ENCODE results near the gene KCNAB3. TPM values are rescaled to one million over a fixed set of nuclear protein-coding genes. Genes with fewer than 3 reads are reported as not detected.
A peak's percentile ranks its signal among the peaks of the same experiment; 100 is the strongest.

KCNAB3 gene
- total RNA-seq, 8 experiments from 2014 or later = 0.25 to 17.2 (median 1.9) TPM

DNA sequence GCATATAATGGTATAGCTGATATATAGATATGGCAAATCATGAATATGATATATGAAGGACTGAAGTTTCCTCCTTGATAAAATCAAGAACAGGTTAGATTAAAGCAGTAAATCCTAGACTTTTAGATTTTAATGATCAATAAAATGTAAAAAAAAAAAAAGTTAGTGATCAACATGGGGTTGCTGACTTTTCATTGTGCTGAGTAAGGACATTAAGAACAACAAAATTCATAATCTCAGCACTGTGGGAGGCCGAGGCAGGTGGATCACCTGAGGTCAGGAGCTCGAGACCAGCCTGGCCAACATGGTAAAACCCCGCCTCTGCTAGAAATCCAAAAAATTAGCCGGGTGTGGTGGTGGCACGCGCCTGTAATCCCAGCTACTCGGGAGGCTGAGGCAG, 51.4 kb downstream of the KCNAB3 start:
- no peak for ATAC-seq (replicated peaks in 6 of 8)
- no peak overlapping the region for H3K4me3 ChIP-seq
- WGBS, 10 experiments = 80 to 100% (median 97%) methylated on average over 1 to 7 of the region's 7 CpGs; no CpG with 5 or more reads in 3 of the 10 experiments
- peaks cover 5 to 27% of the 10 kb centered on the region in 2 donors for H3K4me1 ChIP-seq (replicated peaks in 1 of 2)
- in situ Hi-C loops (cut with MboI; ENCODE audit: low pct_unique_long_range_greater_than_20kb in 2 of 9, low sequenced_read_pairs in 9 of 9, unreplicated experiment in 9 of 9) = no loop called here
- no peak overlapping the region for H3K27ac ChIP-seq

DNA sequence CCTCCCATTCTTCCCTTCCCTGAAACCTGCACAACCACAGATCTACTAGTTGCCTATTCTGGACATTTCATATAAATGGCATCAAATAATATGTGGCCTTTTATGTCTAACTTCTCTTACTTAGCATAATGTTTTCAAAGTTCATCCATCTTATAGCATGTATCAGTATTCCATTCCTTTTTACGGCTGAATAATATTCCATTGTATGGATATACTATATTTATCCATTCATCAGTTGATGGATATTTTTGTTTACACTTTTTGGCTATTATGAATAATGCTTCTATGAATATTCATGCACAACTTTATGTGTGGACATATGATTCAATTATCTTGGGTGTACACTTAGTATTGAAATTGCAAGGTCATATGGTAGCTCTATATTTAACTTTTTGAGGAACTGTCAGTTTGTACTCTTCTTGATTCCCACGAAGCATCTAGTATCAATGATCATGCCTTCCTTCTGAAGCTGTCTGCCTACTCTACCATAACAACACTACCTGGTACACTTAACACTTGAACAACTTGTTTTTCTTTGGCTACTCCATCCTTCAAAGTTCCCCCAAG, 53.8 kb downstream of the KCNAB3 start:
- H3K4me1 ChIP-seq (replicated peaks in 1 of 2) = peaks cover 0 to 13% of the 10 kb centered on the region in 2 donors
- no peak overlapping the region for H3K4me3 ChIP-seq
- ATAC-seq (replicated peaks in 6 of 8) = peak in 3 of 8 experiments; percentile 51 to 68 (median 68)
- in situ Hi-C loops (cut with MboI; ENCODE audit: low pct_unique_long_range_greater_than_20kb in 2 of 9, low sequenced_read_pairs in 9 of 9, unreplicated experiment in 9 of 9) = no loop called here
- whole genome bisulfite sequencing, 10 experiments = 51 to 100% (median 90%) methylated on average over 1 to 2 of the region's 2 CpGs; no CpG with 5 or more reads in 1 of the 10 experiments
- no peak overlapping the region for H3K27ac ChIP-seq

DNA sequence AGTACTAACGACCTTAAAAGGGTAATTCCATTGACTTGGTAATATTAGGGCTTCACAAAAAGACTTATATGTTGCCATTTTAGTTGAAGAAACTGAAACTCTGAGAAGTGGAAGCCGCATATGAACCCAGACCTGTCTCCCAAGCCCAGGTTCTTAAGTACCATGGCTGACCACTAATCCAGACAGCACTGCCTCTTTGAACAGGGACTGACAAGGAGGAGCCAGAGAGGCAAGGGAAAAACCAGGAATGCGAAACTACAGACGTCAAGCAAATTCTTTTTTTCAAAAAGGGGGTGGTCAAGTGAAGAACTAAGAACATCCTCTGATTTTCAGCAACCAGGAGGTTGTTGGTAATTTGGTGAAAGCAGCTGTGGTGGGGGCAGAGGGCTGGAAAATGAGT, 56.6 kb downstream of the KCNAB3 start:
- in situ Hi-C loops (cut with MboI; ENCODE audit: low pct_unique_long_range_greater_than_20kb in 2 of 9, low sequenced_read_pairs in 9 of 9, unreplicated experiment in 9 of 9) = no loop called here
- H3K4me1 ChIP-seq (replicated peaks in 1 of 2) = no peaks in the 10 kb centered on the region
- no peak for ATAC-seq (replicated peaks in 6 of 8)
- H3K27ac ChIP-seq = no peak overlapping the region
- WGBS, 10 experiments = 59 to 86% (median 76%) methylated on average over 1 to 4 of the region's 4 CpGs; no CpG with 5 or more reads in 1 of the 10 experiments
- no peak overlapping the region for H3K4me3 ChIP-seq

Other genes with a start within 250 kb of the KCNAB3 start
- 100 to 1,000 TPM in 2 of 8 experiments, 10 to 100 TPM in 6; 11.6 to 136 (median 25.7) TPM for gene TP53, start 242.4 kb downstream of the KCNAB3 start, total RNA-seq
- gene WRAP53, start 241.4 kb downstream of the KCNAB3 start, total RNA-seq = 10 to 100 TPM in 7 of 8 experiments, 1 to 10 TPM in 1; 6.9 to 20.1 (median 13.2) TPM
- 100 to 1,000 TPM in 1 of 8 experiments, 10 to 100 TPM in 4, 1 to 10 TPM in 3; 1.2 to 490 (median 20.6) TPM for gene EFNB3, start 224.7 kb downstream of the KCNAB3 start, total RNA-seq
- 1 to 10 TPM in 2 of 8 experiments, under 1 TPM in 6; 0.25 to 4.4 (median 0.65) TPM for gene DNAH2, start 212.1 kb downstream of the KCNAB3 start, total RNA-seq
- 10 to 100 TPM in 5 of 8 experiments, 1 to 10 TPM in 3; 3.2 to 32.8 (median 12.5) TPM for gene KDM6B, start 95.6 kb downstream of the KCNAB3 start, total RNA-seq
- 10 to 100 TPM in 1 of 8 experiments, 1 to 10 TPM in 6, under 1 TPM in 1; 0.51 to 18.5 (median 4.1) TPM for gene TMEM88, start 74.8 kb downstream of the KCNAB3 start, total RNA-seq
- gene NAA38, start 72.3 kb downstream of the KCNAB3 start, total RNA-seq = 100 to 1,000 TPM; 105 to 221 (median 145) TPM
- gene CYB5D1, start 71.9 kb downstream of the KCNAB3 start, total RNA-seq = 10 to 100 TPM; 12.2 to 28.0 (median 16.9) TPM
- gene CHD3, start 41.1 kb downstream of the KCNAB3 start, total RNA-seq = 100 to 1,000 TPM in 2 of 8 experiments, 10 to 100 TPM in 6; 56.2 to 294 (median 78.2) TPM
- gene RNF227, start 13.6 kb downstream of the KCNAB3 start, total RNA-seq = 1 to 10 TPM; 2.6 to 5.2 (median 4.2) TPM
- gene TRAPPC1, start 2.1 kb upstream of the KCNAB3 start, total RNA-seq = 10 to 100 TPM; 60.1 to 94.1 (median 71.4) TPM
- gene CNTROB, start 2.4 kb upstream of the KCNAB3 start, total RNA-seq = 10 to 100 TPM; 19.3 to 40.7 (median 31.7) TPM
- gene GUCY2D, start 72.8 kb upstream of the KCNAB3 start, total RNA-seq = under 1 TPM in 1 of 8 experiments, not detected in 7; 1.00 TPM
- under 1 TPM in 4 of 8 experiments, not detected in 4; 0.04 to 0.15 (median 0.14) TPM for gene ALOX15B, start 109.2 kb upstream of the KCNAB3 start, total RNA-seq
- gene ALOX12B, start 157.9 kb upstream of the KCNAB3 start, total RNA-seq = under 1 TPM in 2 of 8 experiments, not detected in 6; 0.13 to 0.16 TPM
- under 1 TPM in 7 of 8 experiments, not detected in 1; 0.15 to 0.95 (median 0.36) TPM for gene ALOXE3, start 188.7 kb upstream of the KCNAB3 start, total RNA-seq
- gene HES7, start 194.2 kb upstream of the KCNAB3 start, total RNA-seq = 1 to 10 TPM in 5 of 8 experiments, under 1 TPM in 2, not detected in 1; 0.31 to 4.0 (median 1.4) TPM
- 10 to 100 TPM; 12.2 to 51.5 (median 27.3) TPM for gene PER1, start 222.5 kb upstream of the KCNAB3 start, total RNA-seq
- 100 to 1,000 TPM in 1 of 8 experiments, 10 to 100 TPM in 6, 1 to 10 TPM in 1; 8.3 to 148 (median 39.3) TPM for gene VAMP2, start 233.1 kb upstream of the KCNAB3 start, total RNA-seq
- gene TMEM107, start 246.5 kb upstream of the KCNAB3 start, total RNA-seq = 10 to 100 TPM in 7 of 8 experiments, 1 to 10 TPM in 1; 5.8 to 54.2 (median 30.1) TPM